ENCODE data around the gene RHBDL1.

Gene RHBDL1

GRCh38 chr16:692356-693108 lies 17.1 kb downstream of the RHBDL1 start:
- H3K27ac ChIP-seq = no peak overlapping the region

GRCh38 chr16:693364-693763 lies 17.9 kb downstream of the RHBDL1 start:
- no peak overlapping the region for H3K4me3 ChIP-seq (IDR thresholded peaks at IDR 0.05; ENCODE audit: insufficient read depth, low read depth, low read length)
- H3K4me1 ChIP-seq (ENCODE audit: low read depth, poor library complexity, severe bottlenecking) = peaks cover 9% of the 10 kb centered on the region

More at GRCh38 chr16:692356-693108, 17.1 kb downstream of the RHBDL1 start:
- H2AFZ ChIP-seq (ENCODE audit: low read depth) = no peak overlapping the region
- TF ChIP-seq CTCF (conservative IDR thresholded peaks at IDR 0.05; ENCODE audit: low read depth, low read length) = no peak
- H3K36me3 ChIP-seq (ENCODE audit: insufficient read depth) = no peaks in the 10 kb centered on the region
- no peaks in the 10 kb centered on the region for H3K79me2 ChIP-seq (ENCODE audit: insufficient read depth, low read depth)
- peaks cover 9% of the 10 kb centered on the region for H3K4me1 ChIP-seq (ENCODE audit: low read depth, poor library complexity, severe bottlenecking)
- peaks cover 47% of the 10 kb centered on the region for H3K27me3 ChIP-seq (ENCODE audit: insufficient read depth, low read depth)
- no peak overlapping the region for H3K4me2 ChIP-seq
- no peak overlapping the region for H3K4me3 ChIP-seq (IDR thresholded peaks at IDR 0.05; ENCODE audit: insufficient read depth, low read depth, low read length)
- H3K9ac ChIP-seq = no peak overlapping the region
- no peaks in the 10 kb centered on the region for H4K20me1 ChIP-seq (ENCODE audit: insufficient read depth)

GRCh38 chr16:693766-694165 lies 18.3 kb downstream of the RHBDL1 start:
- Histone ChIP-seq H3K4me3 (IDR thresholded peaks at IDR 0.05; ENCODE audit: insufficient read depth, low read depth, low read length) (no peak overlapping the region), H2AFZ (ENCODE audit: low read depth) (no peak overlapping the region), H3K36me3 (ENCODE audit: insufficient read depth) (no peaks in the 10 kb centered on the region), H4K20me1 (ENCODE audit: insufficient read depth) (no peaks in the 10 kb centered on the region), H3K27me3 (ENCODE audit: insufficient read depth, low read depth) (peaks cover 59% of the 10 kb centered on the region), H3K79me2 (ENCODE audit: insufficient read depth, low read depth) (no peaks in the 10 kb centered on the region), H3K9ac (no peak overlapping the region), H3K4me2 (no peak overlapping the region), H3K4me1 (ENCODE audit: low read depth, poor library complexity, severe bottlenecking) (peaks cover 9% of the 10 kb centered on the region), H3K27ac (no peak overlapping the region)
- TF ChIP-seq CTCF (conservative IDR thresholded peaks at IDR 0.05; ENCODE audit: low read depth, low read length) = no peak

More at GRCh38 chr16:693364-693763, 17.9 kb downstream of the RHBDL1 start:
- Histone ChIP-seq H4K20me1 (ENCODE audit: insufficient read depth) (no peaks in the 10 kb centered on the region), H3K79me2 (ENCODE audit: insufficient read depth, low read depth) (no peaks in the 10 kb centered on the region), H3K9ac (no peak overlapping the region), H3K27me3 (ENCODE audit: insufficient read depth, low read depth) (peaks cover 55% of the 10 kb centered on the region), H3K36me3 (ENCODE audit: insufficient read depth) (no peaks in the 10 kb centered on the region), H3K27ac (no peak overlapping the region), H2AFZ (ENCODE audit: low read depth) (no peak overlapping the region), H3K4me2 (no peak overlapping the region)
- no peak for TF ChIP-seq CTCF (conservative IDR thresholded peaks at IDR 0.05; ENCODE audit: low read depth, low read length)

GRCh38 chr16:694187-694862 lies 18.9 kb downstream of the RHBDL1 start:
- H3K36me3 ChIP-seq (ENCODE audit: insufficient read depth) = no peaks in the 10 kb centered on the region
- H3K4me2 ChIP-seq = peak overlapping the region; percentile 67; the same call in 1 of the 2 replicates
- H3K27ac ChIP-seq = no peak overlapping the region
- no peaks in the 10 kb centered on the region for H4K20me1 ChIP-seq (ENCODE audit: insufficient read depth)
- H3K27me3 ChIP-seq (ENCODE audit: insufficient read depth, low read depth) = peaks cover 64% of the 10 kb centered on the region
- no peak overlapping the region for H3K4me3 ChIP-seq (IDR thresholded peaks at IDR 0.05; ENCODE audit: insufficient read depth, low read depth, low read length)
- H3K9ac ChIP-seq = no peak overlapping the region
- TF ChIP-seq CTCF (conservative IDR thresholded peaks at IDR 0.05; ENCODE audit: low read depth, low read length) = no peak
- no peak overlapping the region; the same call in 1 of the 2 replicates for H2AFZ ChIP-seq (ENCODE audit: low read depth)
- no peaks in the 10 kb centered on the region for H3K79me2 ChIP-seq (ENCODE audit: insufficient read depth, low read depth)
- H3K4me1 ChIP-seq (ENCODE audit: low read depth, poor library complexity, severe bottlenecking) = peaks cover 8% of the 10 kb centered on the region

Data from KMS-11 (cell line).